Stimulated activated naive CD8-positive, alpha-beta T cell treated with anti-CD3 and anti-CD28 coated beads, Interleukin-15, amount 100 ng/mL, for 72 hours (primary cell): ENCODE measurements around the gene PHKA1.
"Not testable (repeated sequence)": the region's sequence is repeated elsewhere in the genome, so short reads cannot be mapped to it uniquely, and the experiment has no call there.

Experiments used
- ATAC-seq: fragments of 150-1000 bp; cut with Tn5 transposase; 2 replicates; pipeline ENCODE4 v1.10.0; 2021; ENCODE audit warnings: mild to moderate bottlenecking, moderate library complexity
- DNase-seq, 2 donors: peaks; one replicate each; pipeline ENCODE4 v3.0.0; 2021 to 2022
- H3K27ac Mint-ChIP-seq, 2 donors: one replicate each; pipeline ENCODE4 v1.8.0; 2022; ENCODE audit warnings: mild to moderate bottlenecking in 2 of 2, mixed read lengths in 2 of 2, moderate library complexity in 2 of 2
- H3K27me3 Mint-ChIP-seq: one replicate; pipeline ENCODE4 v1.8.0; 2022; ENCODE audit warnings: mixed read lengths
- H3K4me1 Mint-ChIP-seq: one replicate; pipeline ENCODE4 v1.8.0; 2022; ENCODE audit warnings: mild to moderate bottlenecking, mixed read lengths
- H3K4me3 Mint-ChIP-seq, 2 donors: one replicate each; pipeline ENCODE4 v1.8.0; 2022; ENCODE audit warnings: mild to moderate bottlenecking in 2 of 2, mixed read lengths in 2 of 2, moderate library complexity in 1 of 2
- H3K9me3 Mint-ChIP-seq, 2 donors: one replicate each; pipeline ENCODE4 v1.8.0; 2022; ENCODE audit warnings: mixed read lengths in 2 of 2

The PHKA1 gene

DNA sequence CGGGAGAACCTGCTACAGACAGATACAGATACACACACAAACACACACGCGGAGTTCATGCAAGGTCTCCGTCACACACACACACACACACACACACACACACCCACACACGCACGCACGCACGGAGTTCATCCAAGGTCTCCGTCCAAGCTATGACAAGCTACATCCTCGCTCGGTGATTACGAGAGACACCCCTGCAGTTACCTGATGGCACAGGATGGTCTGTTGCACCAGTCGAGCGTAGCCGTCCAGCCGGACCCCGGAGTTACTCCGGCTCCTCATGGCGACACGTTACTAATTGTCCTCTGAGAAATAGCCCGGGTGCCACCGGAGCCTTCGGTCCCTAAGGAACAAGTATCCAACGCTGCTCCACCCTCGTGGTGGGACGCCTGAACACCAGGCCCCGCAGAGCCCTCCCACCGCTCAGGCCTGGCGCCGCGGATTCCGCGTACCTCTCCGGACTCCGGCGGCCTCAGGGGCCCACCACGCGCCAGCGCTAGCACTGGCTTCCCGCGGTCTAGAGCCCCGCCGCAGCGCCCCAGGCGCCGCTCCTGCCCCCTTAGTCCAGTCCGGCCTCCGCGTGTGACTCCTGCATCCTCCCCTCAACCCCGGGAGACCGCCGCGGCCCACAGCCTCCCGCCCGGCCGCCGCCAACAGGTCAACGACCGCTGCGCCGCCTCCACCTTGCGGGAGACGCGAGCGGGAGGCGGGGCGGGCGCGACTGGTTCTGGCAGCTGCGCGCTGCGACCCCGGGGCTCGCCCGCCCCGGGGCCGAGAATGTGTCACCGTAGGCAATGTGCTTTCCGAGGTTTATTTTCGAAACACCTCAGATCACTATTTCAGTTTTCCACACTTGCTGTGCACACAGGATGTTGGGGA lies at the start of gene PHKA1:
Gene PHKA1, minus strand, starts transcription at position 708 of the 879 bp plus-strand sequence. Its CDS starts 426 bp downstream, at position 282.
- Mint-ChIP-seq H3K27ac (peak within 1 kb of the TSS; percentile 69 to 94), H3K4me3 (peak within 1 kb of the TSS; percentile 80 to 87), H3K4me1 (peaks cover 14% of the 10 kb centered on the region)
- ATAC-seq, result peak; percentile 85
- DNase-seq, result peak; percentile 46 to 51
- H3K27me3 Mint-ChIP-seq, H3K9me3 Mint-ChIP-seq: not testable (repeated sequence)

GRCh38 chrX:72760454-72760853 lies 46.3 kb upstream of the PHKA1 start:
- not testable (repeated sequence) for H3K4me1 Mint-ChIP-seq, H3K27ac Mint-ChIP-seq, H3K9me3 Mint-ChIP-seq, H3K4me3 Mint-ChIP-seq, H3K27me3 Mint-ChIP-seq, DNase-seq, ATAC-seq

GRCh38 chrX:72748545-72748944 lies 34.4 kb upstream of the PHKA1 start:
- H3K27me3 Mint-ChIP-seq, ATAC-seq, DNase-seq, H3K9me3 Mint-ChIP-seq, H3K4me1 Mint-ChIP-seq, H3K4me3 Mint-ChIP-seq, H3K27ac Mint-ChIP-seq: not testable (repeated sequence)

DNA sequence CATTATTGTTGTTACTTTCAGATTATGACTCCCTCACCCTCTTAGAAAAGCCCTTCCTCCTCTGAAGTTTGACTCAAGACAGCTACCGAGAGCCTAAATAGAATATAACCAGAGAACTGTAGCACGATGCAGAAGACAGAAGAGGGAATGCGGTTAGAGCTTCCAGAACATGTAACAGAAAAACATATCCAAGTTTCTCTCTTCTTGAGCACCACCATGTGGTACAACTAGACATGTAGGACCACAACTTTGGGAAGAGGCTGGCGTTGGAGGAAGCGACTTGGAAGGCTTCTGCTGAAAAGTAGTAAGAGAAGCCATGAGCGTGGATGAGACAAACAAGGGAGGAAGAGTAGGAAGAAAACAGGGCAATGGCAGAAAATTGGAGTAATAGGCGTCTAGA lies 31.4 kb upstream of the PHKA1 start:
- H3K4me1 Mint-ChIP-seq, H3K27ac Mint-ChIP-seq, DNase-seq, H3K27me3 Mint-ChIP-seq, H3K9me3 Mint-ChIP-seq, ATAC-seq, H3K4me3 Mint-ChIP-seq: not testable (repeated sequence)

DNA sequence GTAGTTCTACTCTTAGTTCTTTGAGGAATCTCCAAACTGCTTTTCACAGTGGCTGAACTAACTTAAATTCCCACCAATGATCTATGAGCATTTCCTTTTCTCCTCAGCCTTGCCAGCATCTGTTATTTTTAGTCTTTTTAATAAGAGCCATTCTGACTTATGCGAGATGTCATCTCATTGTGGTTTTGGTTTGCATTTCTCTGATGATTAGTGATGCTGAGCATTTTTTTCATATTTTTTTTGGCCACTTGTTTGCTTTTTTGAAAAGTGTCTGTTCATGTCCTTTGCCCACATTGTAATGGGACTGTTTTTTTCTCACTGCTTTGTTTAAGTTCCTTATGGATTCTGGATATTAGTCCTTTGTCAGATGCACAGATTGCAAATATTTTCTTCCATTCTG lies 21.5 kb upstream of the PHKA1 start:
- DNase-seq (no peak), ATAC-seq (no peak)
- Mint-ChIP-seq H3K27me3 (peaks cover 27% of the 10 kb centered on the region), H3K4me1 (no peaks in the 10 kb centered on the region), H3K4me3 (no peak overlapping the region), H3K27ac (no peak overlapping the region), H3K9me3 (no peaks in the 10 kb centered on the region)

DNA sequence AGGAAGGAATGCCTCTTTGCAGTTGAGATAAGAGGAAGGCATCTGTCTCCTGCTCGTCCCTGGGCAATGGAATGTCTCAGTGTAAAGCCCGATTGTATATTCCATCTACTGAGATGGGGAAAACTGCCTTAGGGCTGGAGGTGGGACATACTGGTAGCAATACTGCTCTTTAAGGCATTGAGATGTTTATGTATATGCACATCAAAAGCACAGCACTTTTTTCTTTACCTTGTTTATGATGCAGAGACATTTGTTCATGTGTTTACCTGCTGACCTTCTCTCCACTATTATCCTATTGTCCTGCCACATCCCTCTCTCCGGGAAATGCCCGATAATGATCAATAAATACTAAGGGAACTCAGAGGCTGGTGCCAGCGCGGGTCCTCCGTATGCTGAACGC lies 19.5 kb upstream of the PHKA1 start:
- not testable (repeated sequence) for ATAC-seq, H3K4me3 Mint-ChIP-seq
- peaks cover 27% of the 10 kb centered on the region for H3K27me3 Mint-ChIP-seq

DNA sequence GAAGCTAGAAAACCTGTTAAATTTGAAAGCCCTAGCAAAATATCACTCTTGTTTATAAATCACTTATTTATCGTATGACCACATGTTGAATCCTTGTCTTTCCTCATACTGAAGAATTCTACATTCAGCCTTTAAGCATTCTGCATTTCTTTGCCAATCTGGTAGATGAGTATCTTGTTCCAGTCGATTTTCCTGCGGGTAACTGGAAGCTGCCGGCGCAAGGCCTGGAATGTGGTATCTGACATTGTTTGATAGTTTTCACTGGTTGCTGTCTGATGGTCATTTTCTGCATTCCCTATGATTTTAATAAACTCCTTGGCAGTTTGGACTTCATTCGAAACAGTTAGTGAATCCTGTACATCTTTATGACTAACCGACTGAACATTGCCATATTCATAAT lies 13.7 kb upstream of the PHKA1 start:
- DNase-seq (no peak), ATAC-seq (no peak)
- peaks cover 7% of the 10 kb centered on the region for H3K27me3 Mint-ChIP-seq
- no peaks in the 10 kb centered on the region for H3K9me3 Mint-ChIP-seq
- no peaks in the 10 kb centered on the region for H3K4me1 Mint-ChIP-seq
- H3K4me3 Mint-ChIP-seq, result no peak overlapping the region
- no peak overlapping the region for H3K27ac Mint-ChIP-seq

More for the DNA sequence above, 19.5 kb upstream of the PHKA1 start:
- DNase-seq, H3K9me3 Mint-ChIP-seq, H3K27ac Mint-ChIP-seq, H3K4me1 Mint-ChIP-seq: not testable (repeated sequence)

GRCh38 chrX:72716766-72717165 lies 2.7 kb upstream of the PHKA1 start:
- H3K27ac Mint-ChIP-seq, result no peak overlapping the region
- peaks cover 14% of the 10 kb centered on the region for H3K4me1 Mint-ChIP-seq
- no peaks in the 10 kb centered on the region for H3K9me3 Mint-ChIP-seq
- no peaks in the 10 kb centered on the region for H3K27me3 Mint-ChIP-seq
- ATAC-seq (no peak), DNase-seq (no peak)
- no peak overlapping the region for H3K4me3 Mint-ChIP-seq

DNA sequence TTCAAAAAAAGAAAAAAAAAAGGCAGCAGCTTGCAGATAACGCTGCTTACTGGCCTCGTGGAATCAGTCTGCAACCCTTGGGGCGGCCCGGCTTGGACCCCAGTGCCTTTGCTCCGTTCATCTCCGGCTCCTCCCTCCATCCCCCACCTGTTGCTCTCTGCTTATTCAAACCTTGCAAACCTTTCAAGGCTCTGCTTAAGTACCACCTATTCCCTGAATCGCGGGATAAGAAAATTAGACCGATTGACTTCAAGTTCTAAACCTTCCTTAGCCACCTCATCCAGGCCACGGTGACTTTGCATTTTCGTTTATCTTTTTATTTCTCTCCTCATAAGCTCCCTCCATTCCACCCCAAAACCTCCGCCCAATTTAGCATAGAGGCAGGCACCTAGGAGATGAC lies 1.4 kb upstream of the PHKA1 start:
- Mint-ChIP-seq H3K27ac (no peak overlapping the region), H3K27me3 (no peaks in the 10 kb centered on the region), H3K4me3 (no peak overlapping the region)

DNA sequence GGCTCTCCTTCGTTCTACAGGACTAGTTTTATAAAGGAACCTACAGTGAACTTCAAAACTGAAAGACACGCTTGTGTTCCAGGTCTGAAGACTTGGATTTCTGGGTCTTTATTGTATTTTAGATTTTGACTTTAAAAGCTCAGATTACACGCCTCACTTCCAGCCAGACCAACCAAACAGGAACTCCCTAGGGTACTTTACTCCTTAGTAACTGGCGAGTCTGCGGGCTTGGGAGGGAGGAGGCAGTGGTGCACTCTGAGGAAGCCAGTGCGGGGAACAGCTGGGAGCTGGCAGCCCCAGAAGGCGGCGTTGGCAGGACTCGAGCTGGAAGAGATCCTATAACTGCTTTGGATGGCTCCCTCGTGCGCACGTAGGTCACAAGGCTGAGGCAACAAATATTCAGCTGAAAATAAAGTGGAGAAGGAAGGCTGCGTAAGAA lies 391 bp upstream of the PHKA1 start:
- Mint-ChIP-seq H3K27me3 (no peaks in the 10 kb centered on the region), H3K4me3 (peak overlapping the region; percentile 80 to 87), H3K27ac (peak overlapping the region in 1 of 2 donors; percentile 69), H3K4me1 (peaks cover 14% of the 10 kb centered on the region), H3K9me3 (no peaks in the 10 kb centered on the region)
- peak; percentile 9 for ATAC-seq
- DNase-seq, result peak in 1 of 2 donors; percentile 7

More for the DNA sequence above, 1.4 kb upstream of the PHKA1 start:
- DNase-seq (no peak), ATAC-seq (no peak)
- Mint-ChIP-seq H3K4me1 (peaks cover 14% of the 10 kb centered on the region), H3K9me3 (no peaks in the 10 kb centered on the region)

DNA sequence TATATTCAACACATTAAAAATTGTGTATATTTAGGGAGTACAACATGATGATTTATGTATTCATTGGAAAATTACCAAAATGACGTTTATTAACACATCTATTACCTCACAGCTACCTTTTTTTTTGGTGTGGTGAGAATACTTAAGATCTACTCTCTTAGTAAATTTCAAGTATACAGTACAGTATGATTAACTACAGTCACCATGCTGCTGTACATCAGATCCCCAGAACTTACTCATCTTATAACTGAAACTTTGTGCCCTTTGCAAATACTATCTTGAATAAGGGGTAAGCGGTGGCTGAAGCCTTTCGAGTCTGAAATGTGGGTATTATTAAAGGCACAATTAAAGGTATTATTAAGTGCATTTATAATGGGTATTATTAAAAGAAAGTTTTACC lies 976 bp downstream of the PHKA1 start:
- peaks cover 14% of the 10 kb centered on the region for H3K4me1 Mint-ChIP-seq
- peak overlapping the region; percentile 80 to 87 for H3K4me3 Mint-ChIP-seq
- H3K27me3 Mint-ChIP-seq, result no peaks in the 10 kb centered on the region
- ATAC-seq (peak; percentile 54), DNase-seq (no peak)
- no peaks in the 10 kb centered on the region for H3K9me3 Mint-ChIP-seq
- H3K27ac Mint-ChIP-seq, result peak overlapping the region in 1 of 2 donors; percentile 94

- Mint-ChIP-seq H3K27me3 (no peaks in the 10 kb centered on the region), H3K4me3 (peak overlapping the region; percentile 80 to 87), H3K27ac (no peak overlapping the region), H3K9me3 (no peaks in the 10 kb centered on the region), H3K4me1 (peaks cover 14% of the 10 kb centered on the region)
- ATAC-seq, result no peak
- no peak for DNase-seq
These were observed 1.9 kb downstream of the PHKA1 start for GRCh38 chrX:72712094-72712755.

DNA sequence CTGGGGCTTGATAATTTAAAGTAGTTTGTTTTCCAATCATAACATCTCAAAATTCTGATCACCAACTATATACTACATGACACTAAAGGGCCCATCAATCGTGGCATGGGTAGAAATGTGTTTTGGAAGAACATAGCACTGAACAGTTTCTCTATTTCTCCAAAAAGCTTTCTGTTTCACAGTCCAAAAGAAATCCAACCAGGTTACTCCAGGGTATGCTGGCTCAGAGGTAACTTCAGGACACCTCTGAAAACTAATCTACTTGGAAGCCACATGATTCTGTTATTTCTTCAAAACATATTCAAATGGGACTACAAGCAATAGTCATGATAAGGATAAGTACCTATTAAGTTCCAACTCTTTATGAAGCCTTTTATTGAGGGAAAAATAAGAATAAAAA lies 8.3 kb downstream of the PHKA1 start:
- no peak overlapping the region for H3K27ac Mint-ChIP-seq
- no peak for ATAC-seq
- no peak for DNase-seq
- H3K4me1 Mint-ChIP-seq, result no peaks in the 10 kb centered on the region
- no peak overlapping the region for H3K4me3 Mint-ChIP-seq
- no peaks in the 10 kb centered on the region for H3K9me3 Mint-ChIP-seq
- no peaks in the 10 kb centered on the region for H3K27me3 Mint-ChIP-seq

- Mint-ChIP-seq H3K4me1 (no peaks in the 10 kb centered on the region), H3K4me3 (no peak overlapping the region), H3K27ac (no peak overlapping the region), H3K27me3 (no peaks in the 10 kb centered on the region), H3K9me3 (no peaks in the 10 kb centered on the region)
- no peak for ATAC-seq
- DNase-seq, result no peak
These were observed 9.0 kb downstream of the PHKA1 start for GRCh38 chrX:72705111-72705510.

GRCh38 chrX:72694170-72694569 lies 19.9 kb downstream of the PHKA1 start:
- no peak for ATAC-seq
- Mint-ChIP-seq H3K4me1 (no peaks in the 10 kb centered on the region), H3K27me3 (no peaks in the 10 kb centered on the region), H3K9me3 (no peaks in the 10 kb centered on the region), H3K4me3 (no peak overlapping the region), H3K27ac (no peak overlapping the region)
- DNase-seq, result no peak

GRCh38 chrX:72693477-72693876 lies 20.6 kb downstream of the PHKA1 start:
- ATAC-seq, result no peak
- H3K9me3 Mint-ChIP-seq, result no peaks in the 10 kb centered on the region
- no peaks in the 10 kb centered on the region for H3K27me3 Mint-ChIP-seq
- DNase-seq, result no peak
- H3K27ac Mint-ChIP-seq, result no peak overlapping the region
- H3K4me1 Mint-ChIP-seq, result no peaks in the 10 kb centered on the region
- no peak overlapping the region for H3K4me3 Mint-ChIP-seq
